Measurements from ENCODE around the gene TMEM231.

Gene TMEM231

GRCh38 chr16:75555707-75556430 lies at the start of gene TMEM231:
TSS of gene TMEM231 (minus strand) at chr16:75556252. CDS start at chr16:75556209, 43 bp downstream.
- DNase-seq (ENCODE audit: extremely low read depth, insufficient read length), result peak; percentile 95

GRCh38 chr16:75603241-75603640 lies 47.2 kb upstream of the TMEM231 start:
- H3K27me3 ChIP-seq (replicated peaks; ENCODE audit: control insufficient read depth, insufficient read depth, low read length), result no peaks in the 10 kb centered on the region
- no peak overlapping the region for H3K4me3 ChIP-seq (replicated peaks; ENCODE audit: low read depth, low read length)
- TF ChIP-seq CTCF (IDR thresholded peaks at IDR 0.05; ENCODE audit: insufficient read depth, low read length, poor library complexity, severe bottlenecking), result no peak
- H3K36me3 ChIP-seq (ENCODE audit: control insufficient read depth, insufficient read depth, low read length), result peaks cover 24% of the 10 kb centered on the region
- DNase-seq (ENCODE audit: extremely low read depth, insufficient read length), result no peak

More at GRCh38 chr16:75555707-75556430, at the start of gene TMEM231:
- H3K36me3 ChIP-seq (ENCODE audit: control insufficient read depth, insufficient read depth, low read length), result no peaks in the 10 kb centered on the region
- H3K4me3 ChIP-seq (replicated peaks; ENCODE audit: low read depth, low read length), result peak within 1 kb of the TSS; percentile 87
- H3K27me3 ChIP-seq (replicated peaks; ENCODE audit: control insufficient read depth, insufficient read depth, low read length), result no peaks in the 10 kb centered on the region
- peak; percentile 31 for TF ChIP-seq CTCF (IDR thresholded peaks at IDR 0.05; ENCODE audit: insufficient read depth, low read length, poor library complexity, severe bottlenecking)

GRCh38 chr16:75599452-75600277 lies 43.6 kb upstream of the TMEM231 start:
- no peak for TF ChIP-seq CTCF (IDR thresholded peaks at IDR 0.05; ENCODE audit: insufficient read depth, low read length, poor library complexity, severe bottlenecking)
- H3K4me3 ChIP-seq (replicated peaks; ENCODE audit: low read depth, low read length), result no peak overlapping the region
- DNase-seq (ENCODE audit: extremely low read depth, insufficient read length), result no peak
- peaks cover 21% of the 10 kb centered on the region for H3K36me3 ChIP-seq (ENCODE audit: control insufficient read depth, insufficient read depth, low read length)
- no peaks in the 10 kb centered on the region for H3K27me3 ChIP-seq (replicated peaks; ENCODE audit: control insufficient read depth, insufficient read depth, low read length)

GRCh38 chr16:75593825-75594820 lies 38.1 kb upstream of the TMEM231 start:
- no peak overlapping the region for H3K4me3 ChIP-seq (replicated peaks; ENCODE audit: low read depth, low read length)
- no peak for DNase-seq (ENCODE audit: extremely low read depth, insufficient read length)

More at GRCh38 chr16:75593825-75594820, 38.1 kb upstream of the TMEM231 start:
- H3K27me3 ChIP-seq (replicated peaks; ENCODE audit: control insufficient read depth, insufficient read depth, low read length), result no peaks in the 10 kb centered on the region
- H3K36me3 ChIP-seq (ENCODE audit: control insufficient read depth, insufficient read depth, low read length), result peaks cover 1% of the 10 kb centered on the region; the same call in 1 of the 2 replicates
- no peak for TF ChIP-seq CTCF (IDR thresholded peaks at IDR 0.05; ENCODE audit: insufficient read depth, low read length, poor library complexity, severe bottlenecking)
